Neural progenitor cell (in vitro differentiated cells): ENCODE data around the gene H3-3A. TPM values are rescaled to one million over a fixed set of nuclear protein-coding genes. Genes with fewer than 3 reads are reported as not detected.

ENCODE experiments used
- DNase-seq: peaks from one replicate; pipeline ENCODE4 v3.0.0-alpha.2; 2016; ENCODE audit warnings: low spot score
- H2AFZ ChIP-seq: fragments of 200-600 bp; sonication (generic); replicated peaks from 2 replicates; pipeline ENCODE4 v1.6.1; 2016; ENCODE audit warnings: antibody characterized with exemption
- H3F3A ChIP-seq: fragments of 200-600 bp; sonication (generic); 2 replicates; pipeline ENCODE4 v1.6.1; 2016; ENCODE audit warnings: antibody characterized with exemption, low read depth
- H3K27ac ChIP-seq: fragments of 200-600 bp; sonication (generic); 2 replicates; pipeline ENCODE4 v1.5.1; 2016; ENCODE audit warnings: mild to moderate bottlenecking
- H3K27me3 ChIP-seq: fragments of 200-600 bp; sonication (generic); 2 replicates; pipeline ENCODE4 v1.6.1; 2016; ENCODE audit warnings: mild to moderate bottlenecking, moderate library complexity
- H3K36me3 ChIP-seq: fragments of 200-600 bp; sonication (generic); 2 replicates; pipeline ENCODE4 v1.5.1; 2016
- H3K4me1 ChIP-seq: fragments of 200-600 bp; sonication (generic); 2 replicates; pipeline ENCODE4 v1.6.1; 2016; ENCODE audit warnings: mixed run types
- H3K4me2 ChIP-seq: fragments of 200-600 bp; sonication (generic); 2 replicates; pipeline ENCODE4 v1.6.1; 2016
- H3K4me3 ChIP-seq: fragments of 200-600 bp; sonication (generic); 2 replicates; pipeline ENCODE4 v1.5.1; 2016
- H3K79me2 ChIP-seq: fragments of 200-600 bp; sonication (generic); 2 replicates; pipeline ENCODE4 v1.6.1; 2016; ENCODE audit warnings: low read depth
- H3K9ac ChIP-seq: fragments of 200-600 bp; sonication (generic); 2 replicates; pipeline ENCODE4 v1.6.1; 2016
- H3K9me3 ChIP-seq: fragments of 200-600 bp; sonication (generic); 2 replicates; pipeline ENCODE4 v1.5.1; 2016; ENCODE audit warnings: low read depth
- H4K20me1 ChIP-seq: fragments of 200-600 bp; sonication (generic); 2 replicates; pipeline ENCODE4 v1.6.1; 2016; ENCODE audit warnings: low read depth
- H3K27ac Mint-ChIP-seq: 3 replicates; pipeline ENCODE4 v1.8.0; 2021; ENCODE audit warnings: mixed read lengths
- H3K27me3 Mint-ChIP-seq: 2 replicates; pipeline ENCODE4 v1.8.0; 2022; ENCODE audit warnings: low read depth, mild to moderate bottlenecking, inconsistent platforms, moderate library complexity, mixed read lengths; ENCODE audit not compliant: insufficient read depth
- H3K36me3 Mint-ChIP-seq: 3 replicates; pipeline ENCODE4 v1.8.0; 2021; ENCODE audit warnings: mixed read lengths
- H3K4me1 Mint-ChIP-seq: 3 replicates; pipeline ENCODE4 v1.8.0; 2021; ENCODE audit warnings: mixed read lengths
- H3K4me3 Mint-ChIP-seq: 3 replicates; pipeline ENCODE4 v1.8.0; 2021; ENCODE audit warnings: mild to moderate bottlenecking, moderate library complexity, mixed read lengths
- H3K9me3 Mint-ChIP-seq: 3 replicates; pipeline ENCODE4 v1.8.0; 2020; ENCODE audit warnings: mixed read lengths
- EZH2 ChIP-seq: fragments of 200-600 bp; sonication (generic); IDR thresholded peaks from 2 replicates; pipeline ENCODE4 v1.6.1; 2017; ENCODE audit warnings: antibody characterized with exemption, mild to moderate bottlenecking, moderate library complexity
- EZH2phosphoT487 ChIP-seq: fragments of 200-600 bp; sonication (generic); IDR thresholded peaks from 2 replicates; pipeline ENCODE4 v1.6.1; 2017; ENCODE audit warnings: antibody characterized with exemption
- total RNA-seq: library from RNA; depleted of rRNA; stranded (reverse); fragments of >200 nt; gene quantifications from 2 replicates; pipeline ENCODE4 v1.2.3, GENCODE V29; 2015; ENCODE audit warnings: low replicate concordance
- TF ChIP-seq, protein P1 (sequence below): fragments of 200-600 bp; sonication (generic); IDR thresholded peaks from 2 replicates; pipeline ENCODE4 v1.5.1; 2017; ENCODE audit warnings: antibody characterized with exemption, mild to moderate bottlenecking

The H3-3A gene
- total RNA-seq, 1 donor from 2014 or later = 1,689 TPM

DNA sequence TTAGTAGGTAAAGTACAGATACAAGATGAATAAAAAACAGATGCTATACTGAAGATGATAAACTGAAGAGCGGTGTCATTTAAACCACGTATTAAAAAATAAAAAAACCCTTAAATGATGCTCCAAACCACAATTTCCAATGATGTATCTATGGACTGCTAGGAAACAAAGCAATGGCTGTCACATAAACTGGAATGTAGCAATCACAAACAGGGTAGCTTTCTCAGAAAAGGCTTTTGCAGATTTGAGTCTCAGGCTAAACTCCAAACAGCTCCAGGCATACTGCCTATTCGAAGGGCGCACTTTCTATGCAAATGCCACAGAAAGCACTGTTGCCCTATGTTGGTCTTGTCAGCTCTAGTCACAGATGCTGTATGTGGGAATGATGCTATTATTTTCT lies 12.4 kb upstream of the H3-3A start:
- no peak overlapping the region for H3K4me2 ChIP-seq
- H3K9me3 ChIP-seq = no peaks in the 10 kb centered on the region
- peaks cover 3% of the 10 kb centered on the region for H3K4me1 Mint-ChIP-seq
- no peak overlapping the region for H3K9ac ChIP-seq
- H3K9me3 Mint-ChIP-seq = no peaks in the 10 kb centered on the region
- H2AFZ ChIP-seq = no peak overlapping the region
- H3K27me3 ChIP-seq = no peaks in the 10 kb centered on the region
- peaks cover 3% of the 10 kb centered on the region for H3F3A ChIP-seq
- no peaks in the 10 kb centered on the region for H3K4me1 ChIP-seq
- peaks cover 2% of the 10 kb centered on the region for H3K27me3 Mint-ChIP-seq
- DNase-seq = no peak
- TF ChIP-seq, protein P1, sequence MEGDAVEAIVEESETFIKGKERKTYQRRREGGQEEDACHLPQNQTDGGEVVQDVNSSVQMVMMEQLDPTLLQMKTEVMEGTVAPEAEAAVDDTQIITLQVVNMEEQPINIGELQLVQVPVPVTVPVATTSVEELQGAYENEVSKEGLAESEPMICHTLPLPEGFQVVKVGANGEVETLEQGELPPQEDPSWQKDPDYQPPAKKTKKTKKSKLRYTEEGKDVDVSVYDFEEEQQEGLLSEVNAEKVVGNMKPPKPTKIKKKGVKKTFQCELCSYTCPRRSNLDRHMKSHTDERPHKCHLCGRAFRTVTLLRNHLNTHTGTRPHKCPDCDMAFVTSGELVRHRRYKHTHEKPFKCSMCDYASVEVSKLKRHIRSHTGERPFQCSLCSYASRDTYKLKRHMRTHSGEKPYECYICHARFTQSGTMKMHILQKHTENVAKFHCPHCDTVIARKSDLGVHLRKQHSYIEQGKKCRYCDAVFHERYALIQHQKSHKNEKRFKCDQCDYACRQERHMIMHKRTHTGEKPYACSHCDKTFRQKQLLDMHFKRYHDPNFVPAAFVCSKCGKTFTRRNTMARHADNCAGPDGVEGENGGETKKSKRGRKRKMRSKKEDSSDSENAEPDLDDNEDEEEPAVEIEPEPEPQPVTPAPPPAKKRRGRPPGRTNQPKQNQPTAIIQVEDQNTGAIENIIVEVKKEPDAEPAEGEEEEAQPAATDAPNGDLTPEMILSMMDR = no peak
- TF ChIP-seq EZH2 = no peak
- H3K4me3 Mint-ChIP-seq = no peak overlapping the region
- H3K27ac ChIP-seq = no peak overlapping the region
- H3K4me3 ChIP-seq = no peak overlapping the region
- H3K36me3 Mint-ChIP-seq = no peaks in the 10 kb centered on the region
- no peaks in the 10 kb centered on the region for H4K20me1 ChIP-seq
- H3K27ac Mint-ChIP-seq = no peak overlapping the region
- H3K79me2 ChIP-seq = no peaks in the 10 kb centered on the region
- H3K36me3 ChIP-seq = no peaks in the 10 kb centered on the region

DNA sequence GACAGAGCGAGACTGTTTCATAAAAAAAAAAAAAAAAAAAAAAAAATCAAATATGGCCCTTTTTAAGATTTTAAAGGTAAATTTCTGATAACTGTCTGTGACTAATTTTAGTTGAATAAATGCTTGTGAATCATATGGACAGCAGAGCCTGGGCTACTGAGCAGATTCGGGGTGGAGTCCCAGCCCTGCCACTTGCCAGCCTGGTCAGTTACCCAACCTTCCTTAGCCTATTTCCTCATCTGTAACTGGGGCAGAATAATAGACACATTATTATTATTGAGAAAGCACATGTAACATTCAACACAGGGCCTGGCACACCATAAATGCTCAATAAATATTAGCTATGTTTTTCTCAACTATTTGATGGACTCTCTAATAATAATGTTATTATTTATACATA lies 11.2 kb upstream of the H3-3A start:
- Mint-ChIP-seq H3K4me1 (peaks cover 3% of the 10 kb centered on the region), H3K9me3 (no peaks in the 10 kb centered on the region), H3K36me3 (no peaks in the 10 kb centered on the region), H3K4me3 (no peak overlapping the region), H3K27me3 (peaks cover under 1% of the 10 kb centered on the region), H3K27ac (no peak overlapping the region)
- H3K4me2 ChIP-seq = no peak overlapping the region
- no peaks in the 10 kb centered on the region for H4K20me1 ChIP-seq
- H3K36me3 ChIP-seq = no peaks in the 10 kb centered on the region
- no peak overlapping the region for H3K4me3 ChIP-seq
- no peak overlapping the region for H2AFZ ChIP-seq
- no peaks in the 10 kb centered on the region for H3K27me3 ChIP-seq
- H3K9me3 ChIP-seq = no peaks in the 10 kb centered on the region
- H3K27ac ChIP-seq = no peak overlapping the region
- no peak for TF ChIP-seq EZH2
- TF ChIP-seq, protein P1 = no peak
- TF ChIP-seq EZH2phosphoT487 = no peak
- H3K9ac ChIP-seq = no peak overlapping the region
- H3F3A ChIP-seq = peaks cover 3% of the 10 kb centered on the region
- no peak for DNase-seq
- no peaks in the 10 kb centered on the region for H3K79me2 ChIP-seq
- no peaks in the 10 kb centered on the region for H3K4me1 ChIP-seq

DNA sequence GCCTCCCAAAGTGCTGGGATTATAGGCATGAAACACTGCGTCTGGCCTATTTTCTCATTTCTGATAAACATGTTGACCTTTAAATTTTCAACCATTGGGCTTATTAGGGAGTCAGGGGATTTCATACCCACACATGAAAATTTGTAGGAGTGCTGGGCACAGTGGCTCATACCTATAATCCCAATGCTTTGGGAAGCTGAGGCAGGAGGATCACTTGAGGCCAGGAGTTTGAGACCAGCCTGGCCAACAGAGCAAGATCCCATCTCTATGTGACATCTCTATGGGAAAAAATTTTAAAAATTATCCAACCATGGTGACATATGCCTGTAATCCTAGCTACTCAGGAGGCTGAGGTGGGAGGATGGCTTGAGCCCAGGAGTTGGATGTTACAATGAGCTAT lies 10.5 kb upstream of the H3-3A start:
- Histone ChIP-seq H3K27me3 (no peaks in the 10 kb centered on the region), H3K4me1 (no peaks in the 10 kb centered on the region), H3K36me3 (no peaks in the 10 kb centered on the region), H3K4me2 (no peak overlapping the region), H3K27ac (no peak overlapping the region), H3K79me2 (no peaks in the 10 kb centered on the region), H3K9me3 (no peaks in the 10 kb centered on the region), H4K20me1 (no peaks in the 10 kb centered on the region), H3F3A (peaks cover 3% of the 10 kb centered on the region), H3K4me3 (no peak overlapping the region), H2AFZ (no peak overlapping the region), H3K9ac (no peak overlapping the region)
- no peak for DNase-seq
- H3K4me3 Mint-ChIP-seq = no peak overlapping the region
- H3K27ac Mint-ChIP-seq = no peak overlapping the region
- TF ChIP-seq EZH2 (no peak), EZH2phosphoT487 (no peak)
- TF ChIP-seq, protein P1 = no peak
- no peaks in the 10 kb centered on the region for H3K36me3 Mint-ChIP-seq
- H3K4me1 Mint-ChIP-seq = peaks cover 3% of the 10 kb centered on the region
- H3K9me3 Mint-ChIP-seq = no peaks in the 10 kb centered on the region
- no peaks in the 10 kb centered on the region for H3K27me3 Mint-ChIP-seq
